ENCODE results near the gene TAS2R30. TPM values are rescaled to one million over a fixed set of nuclear protein-coding genes. Genes with fewer than 3 reads are reported as not detected.

TAS2R30 gene
- total RNA-seq, 2 donors from 2014 or later: 1.4 to 2.0 TPM

- H3K27ac ChIP-seq: peak overlapping the region; percentile 99
- DNase-seq: no peak
- intact Hi-C loops (cut with DNase I): no loop called here
- H3K4me3 ChIP-seq: peak overlapping the region; percentile 96
- no peaks in the 10 kb centered on the region for H3K36me3 ChIP-seq
- H3K27me3 ChIP-seq: no peaks in the 10 kb centered on the region
- no peaks in the 10 kb centered on the region for H3K9me3 ChIP-seq
- peak overlapping the region; percentile 27 to 67 for H3K9ac ChIP-seq (ENCODE audit: low read depth in 2 of 2, low read length in 2 of 2)
- TF ChIP-seq CTCF (IDR thresholded peaks at IDR 0.05): no peak
- H3K4me1 ChIP-seq: no peaks in the 10 kb centered on the region
Measured at GRCh38 chr12:11171969-11172675, 37.7 kb upstream of the TAS2R30 start.

GRCh38 chr12:11171145-11171968 is 36.9 kb upstream of the TAS2R30 start, which contains the start of gene SMIM10L1:
Gene SMIM10L1 (plus strand): TSS chr12:11171194. CDS start chr12:11171357, 163 bp downstream.
- Histone ChIP-seq H3K4me3 (peak within 1 kb of the TSS; percentile 96), H3K9me3 (no peaks in the 10 kb centered on the region), H3K9ac (ENCODE audit: low read depth in 2 of 2, low read length in 2 of 2) (peak within 1 kb of the TSS; percentile 67 to 71), H3K36me3 (no peaks in the 10 kb centered on the region), H3K4me1 (no peaks in the 10 kb centered on the region), H3K27me3 (no peaks in the 10 kb centered on the region), H3K27ac (peak within 1 kb of the TSS; percentile 99)
- no peak for TF ChIP-seq CTCF (IDR thresholded peaks at IDR 0.05)
- peak; percentile 92 for DNase-seq
- intact Hi-C loops (cut with DNase I): no loop called here

DNA sequence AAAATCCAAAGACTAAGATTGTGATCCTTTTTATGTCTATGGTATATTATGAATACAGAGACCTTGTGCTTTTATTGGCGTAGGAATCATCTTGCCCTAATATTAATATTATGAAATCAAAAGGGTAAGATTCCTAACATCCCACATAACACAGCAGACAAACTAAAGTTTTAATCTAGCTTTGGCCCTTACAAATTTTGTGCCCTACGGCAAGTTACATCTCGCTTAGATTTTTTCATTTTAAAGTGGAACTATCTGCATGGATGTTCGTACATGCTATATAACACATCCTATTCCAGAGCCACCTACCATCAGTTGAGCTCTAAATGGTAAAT is 36.3 kb upstream of the TAS2R30 start:
- Histone ChIP-seq H3K4me1 (no peaks in the 10 kb centered on the region), H3K27ac (peak overlapping the region; percentile 99), H3K9me3 (no peaks in the 10 kb centered on the region), H3K4me3 (peak overlapping the region; percentile 96), H3K27me3 (no peaks in the 10 kb centered on the region), H3K9ac (ENCODE audit: low read depth in 2 of 2, low read length in 2 of 2) (peak overlapping the region in 1 of 2 donors; percentile 56), H3K36me3 (no peaks in the 10 kb centered on the region)
- intact Hi-C loops (cut with DNase I): no loop called here
- DNase-seq: no peak
- no peak for TF ChIP-seq CTCF (IDR thresholded peaks at IDR 0.05)

DNA sequence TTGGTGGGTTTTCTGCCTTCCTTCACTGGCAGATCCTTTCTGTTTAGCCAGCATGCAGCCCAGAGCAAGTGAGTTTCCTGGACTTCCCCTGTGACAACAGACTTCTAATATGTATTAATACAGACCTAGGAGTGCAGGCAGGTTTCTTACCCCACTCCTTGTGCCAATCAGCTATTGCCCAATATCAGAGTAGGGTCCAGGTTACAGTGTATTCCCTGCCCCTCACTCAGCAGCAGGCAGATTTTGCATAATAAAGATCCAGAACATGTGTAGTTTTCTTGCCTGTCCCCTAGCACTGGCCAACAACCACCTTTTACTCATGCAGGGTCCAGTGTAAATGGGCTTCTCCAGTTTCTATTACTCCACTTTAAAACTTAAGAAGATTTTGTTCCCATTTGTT is 31.9 kb upstream of the TAS2R30 start:
- no peak overlapping the region for H3K9ac ChIP-seq (ENCODE audit: low read depth in 2 of 2, low read length in 2 of 2)
- no peaks in the 10 kb centered on the region for H3K27me3 ChIP-seq
- no peaks in the 10 kb centered on the region for H3K36me3 ChIP-seq
- H3K4me1 ChIP-seq: no peaks in the 10 kb centered on the region
- intact Hi-C loops (cut with DNase I): no loop called here
- DNase-seq: no peak
- no peak for TF ChIP-seq CTCF (IDR thresholded peaks at IDR 0.05)
- no peak overlapping the region for H3K27ac ChIP-seq
- H3K9me3 ChIP-seq: no peaks in the 10 kb centered on the region
- H3K4me3 ChIP-seq: no peak overlapping the region

GRCh38 chr12:11164384-11164783 is 29.9 kb upstream of the TAS2R30 start:
- no peaks in the 10 kb centered on the region for H3K36me3 ChIP-seq
- H3K4me3 ChIP-seq: no peak overlapping the region
- H3K9me3 ChIP-seq: no peaks in the 10 kb centered on the region
- H3K27ac ChIP-seq: no peak overlapping the region
- no peaks in the 10 kb centered on the region for H3K27me3 ChIP-seq
- intact Hi-C loops (cut with DNase I): no loop called here
- no peak for DNase-seq
- no peaks in the 10 kb centered on the region for H3K4me1 ChIP-seq
- no peak for TF ChIP-seq CTCF (IDR thresholded peaks at IDR 0.05)
- H3K9ac ChIP-seq (ENCODE audit: low read depth in 2 of 2, low read length in 2 of 2): no peak overlapping the region
